H1 (cell line): ENCODE measurements around the gene ALOX5AP. TPM values are rescaled to one million over a fixed set of nuclear protein-coding genes. Genes with fewer than 3 reads are reported as not detected.

ENCODE experiments used
- CTCF ChIA-PET: fragments of 300-600 bp; sonication (Branson Sonifier 250); formaldehyde crosslinking; loops from one replicate; lab custom pipeline; 2021; ENCODE audit not compliant: partially characterized antibody; lab: Charles Lee
- POLR2A ChIA-PET: fragments of 300-600 bp; sonication (Branson Sonifier 250); formaldehyde crosslinking; loops from one replicate; lab custom pipeline; 2021; ENCODE audit warnings: inconsistent platforms; ENCODE audit not compliant: partially characterized antibody; lab: Charles Lee
- DNase-seq, 2 experiments: peaks; one replicate each; pipeline versions ENCODE4 v3.0.0 to v3.0.0-alpha.2; 2010 to 2022; ENCODE audit warnings: low spot score in 2 of 2, low read depth in 1 of 2, mixed read lengths in 1 of 2
- FAIRE-seq: peaks from 2 replicates; lab custom pipeline; 2011; peaks lifted over from hg19 to GRCh38; lab: Jason Lieb, UNC
- H2AFZ ChIP-seq: 2 replicates; pipeline ENCODE4 v1.8.1; 2012; ENCODE audit warnings: low read length, inconsistent platforms
- H2AK5ac ChIP-seq: 2 replicates; pipeline ENCODE4 v1.6.1; 2013; ENCODE audit warnings: low read depth, low read length
- H2BK120ac ChIP-seq: replicated peaks from 2 replicates; pipeline ENCODE3; 2013; ENCODE audit warnings: low read depth, low read length, inconsistent platforms
- H2BK12ac ChIP-seq: 2 replicates; pipeline ENCODE4 v1.6.1; 2013; ENCODE audit warnings: low read depth, low read length
- H2BK15ac ChIP-seq: 2 replicates; pipeline ENCODE4 v1.6.1; 2013; ENCODE audit warnings: low read length
- H2BK20ac ChIP-seq: 2 replicates; pipeline ENCODE4 v1.6.1; 2013; ENCODE audit warnings: low read length
- H2BK5ac ChIP-seq: 2 replicates; pipeline ENCODE4 v1.6.1; 2013; ENCODE audit warnings: low read depth, low read length
- H3K14ac ChIP-seq: 2 replicates; pipeline ENCODE4 v1.6.1; 2013; ENCODE audit warnings: inconsistent platforms; ENCODE audit not compliant: insufficient read length
- H3K18ac ChIP-seq: 2 replicates; pipeline ENCODE4 v1.6.1; 2013; ENCODE audit warnings: low read length; ENCODE audit errors: extremely low read depth
- H3K23ac ChIP-seq: 2 replicates; pipeline ENCODE4 v1.6.1; 2013; ENCODE audit warnings: inconsistent platforms; ENCODE audit not compliant: insufficient read length
- H3K23me2 ChIP-seq: 2 replicates; pipeline ENCODE4 v1.6.1; 2013; ENCODE audit warnings: low read depth, low read length
- H3K27ac ChIP-seq: 2 replicates; pipeline ENCODE4 v1.6.1; 2011; ENCODE audit warnings: low read depth, low read length, inconsistent platforms
- H3K27me3 ChIP-seq, 4 experiments: replicated peaks in 1 of 4; 1 replicate in 1 of 4; 2 replicates in 3 of 4; pipeline versions ENCODE4 v1.6.1 to v1.8.1; 2011 to 2013; ENCODE audit warnings: low read length in 3 of 4, mild to moderate bottlenecking in 3 of 4, inconsistent platforms in 2 of 4, mixed read lengths in 2 of 4, moderate library complexity in 1 of 4; ENCODE audit not compliant: control insufficient read depth in 3 of 4, insufficient read depth in 3 of 4; ENCODE audit errors: extremely low read depth in 1 of 4
- H3K36me3 ChIP-seq, 4 experiments: 2 replicates each; pipeline versions ENCODE4 v1.6.1 to v1.8.1; 2011 to 2013; ENCODE audit warnings: mild to moderate bottlenecking in 4 of 4, low read length in 3 of 4, moderate library complexity in 2 of 4, control low read depth in 1 of 4, inconsistent platforms in 1 of 4; ENCODE audit not compliant: insufficient read depth in 4 of 4, control insufficient read depth in 2 of 4
- H3K4ac ChIP-seq: replicated peaks from 2 replicates; pipeline ENCODE3; 2013; ENCODE audit warnings: low read length, low read depth, mixed read lengths, inconsistent platforms; ENCODE audit not compliant: insufficient read length
- H3K4me1 ChIP-seq, 4 experiments: replicated peaks in 1 of 4; 1 replicate in 1 of 4; 2 replicates in 3 of 4; pipeline versions ENCODE4 v1.6.1 to v1.8.1; 2011 to 2013; ENCODE audit warnings: low read length in 3 of 4, inconsistent platforms in 2 of 4, mixed read lengths in 1 of 4; ENCODE audit not compliant: insufficient read depth in 4 of 4, control insufficient read depth in 3 of 4
- H3K4me2 ChIP-seq, 2 experiments: 2 replicates each; pipeline versions ENCODE4 v1.6.1 to v1.8.1; 2011 to 2013; ENCODE audit warnings: low read depth in 2 of 2, low read length in 2 of 2, control low read depth in 1 of 2, inconsistent platforms in 1 of 2, mild to moderate bottlenecking in 1 of 2; ENCODE audit not compliant: insufficient read depth in 1 of 2
- H3K4me3 ChIP-seq, 4 experiments: fragments of 200-600, 300-600 bp in 1 of 4; sonication (generic), shearing (Covaris generic), sonication (Bioruptor Twin) in 1 of 4; 2 replicates each; pipeline versions ENCODE4 v1.5.1 to v1.8.1; 2011 to 2016; ENCODE audit warnings: low read length in 4 of 4, low read depth in 3 of 4, control low read depth in 2 of 4, inconsistent platforms in 2 of 4, mild to moderate bottlenecking in 2 of 4, mixed read lengths in 1 of 4, moderate library complexity in 1 of 4; ENCODE audit not compliant: insufficient read depth in 2 of 4; ENCODE audit errors: extremely low read depth in 1 of 4
- H3K56ac ChIP-seq: replicated peaks from 2 replicates; pipeline ENCODE3; 2013; ENCODE audit warnings: low read depth, mild to moderate bottlenecking, mixed read lengths, low read length, inconsistent platforms; ENCODE audit not compliant: insufficient read length
- H3K79me1 ChIP-seq: 2 replicates; pipeline ENCODE4 v1.6.1; 2013; ENCODE audit warnings: low read depth, low read length, control low read depth
- H3K79me2 ChIP-seq, 2 experiments: 2 replicates each; pipeline versions ENCODE4 v1.6.1 to v1.8.1; 2012 to 2013; ENCODE audit warnings: low read length in 2 of 2, mild to moderate bottlenecking in 2 of 2, inconsistent platforms in 1 of 2; ENCODE audit not compliant: insufficient read depth in 2 of 2, control insufficient read depth in 1 of 2
- H3K9ac ChIP-seq, 4 experiments: replicated peaks in 1 of 4; 1 replicate in 1 of 4; 2 replicates in 3 of 4; pipeline versions ENCODE4 v1.6.1 to v1.8.1; 2011 to 2013; ENCODE audit warnings: low read depth in 3 of 4, low read length in 3 of 4, control low read depth in 2 of 4, mild to moderate bottlenecking in 2 of 4, moderate library complexity in 2 of 4, inconsistent platforms in 1 of 4; ENCODE audit errors: extremely low read depth in 1 of 4
- H3K9me3 ChIP-seq, 2 experiments: 2 replicates each; pipeline versions ENCODE4 v1.6.1 to v1.8.1; 2012 to 2013; ENCODE audit warnings: mild to moderate bottlenecking in 2 of 2, moderate library complexity in 2 of 2, control low read depth in 1 of 2, inconsistent platforms in 1 of 2, low read depth in 1 of 2, low read length in 1 of 2, mixed read lengths in 1 of 2; ENCODE audit not compliant: insufficient read depth in 2 of 2
- H4K20me1 ChIP-seq, 2 experiments: replicated peaks in 1 of 2; 2 replicates each; pipeline versions ENCODE3 to v1.8.1; 2011 to 2013; ENCODE audit warnings: inconsistent platforms in 2 of 2, low read length in 2 of 2, mild to moderate bottlenecking in 1 of 2; ENCODE audit not compliant: insufficient read depth in 2 of 2, control insufficient read depth in 1 of 2
- H4K5ac ChIP-seq: 2 replicates; pipeline ENCODE4 v1.6.1; 2013; ENCODE audit warnings: low read length, low read depth, mixed read lengths, inconsistent platforms; ENCODE audit not compliant: insufficient read length
- H4K8ac ChIP-seq: 2 replicates; pipeline ENCODE4 v1.8.0; 2013; ENCODE audit warnings: mild to moderate bottlenecking, moderate library complexity, low read length, inconsistent platforms; ENCODE audit not compliant: insufficient read depth; ENCODE audit errors: extremely low read depth
- H4K91ac ChIP-seq: replicated peaks from 2 replicates; pipeline ENCODE3; 2013; ENCODE audit warnings: low read length, mixed read lengths, inconsistent platforms; ENCODE audit not compliant: insufficient read length
- CTCF ChIP-seq, 3 experiments: IDR thresholded peaks; 1 replicate in 2 of 3; 2 replicates in 1 of 3; pipeline versions ENCODE4 v1.5.1 to v1.6.1; 2011; ENCODE audit warnings: low read length in 3 of 3, mild to moderate bottlenecking in 3 of 3, inconsistent platforms in 2 of 3, low read depth in 1 of 3, moderate library complexity in 1 of 3; ENCODE audit not compliant: insufficient read depth in 1 of 3; ENCODE audit errors: control extremely low read depth in 1 of 3
- RXRA ChIP-seq: IDR thresholded peaks from 2 replicates; pipeline ENCODE4 v1.6.1; 2011; ENCODE audit warnings: low read depth, mild to moderate bottlenecking, low read length, moderate library complexity; ENCODE audit not compliant: insufficient read depth
- WGBS, 2 experiments: shearing (Covaris generic) in 1 of 2; methylation state at CpG; one replicate each; pipeline versions ENCODE4 v1.1.6 to v1.1.7; 2013 to 2015; ENCODE audit warnings: low lambda C conversion rate in 2 of 2, mixed read lengths in 2 of 2, inconsistent platforms in 1 of 2, low coverage in 1 of 2, missing lambda C conversion rate in 1 of 2; ENCODE audit not compliant: insufficient replicate concordance in 2 of 2, insufficient coverage in 1 of 2, insufficient read length in 1 of 2; ENCODE audit errors: extremely low coverage in 1 of 2, missing lambda C conversion rate in 1 of 2; 5-methylcytosine and 5-hydroxymethylcytosine counted together
- polyA plus RNA-seq, 7 experiments: library from polyadenylated mRNA; depleted of rRNA in 3 of 7; stranded (reverse) in 5 of 7; unstranded in 2 of 7; fragments of >200 nt in 5 of 7; fragments of 200-250 nt in 2 of 7; gene quantifications; 1 replicate in 5 of 7; 2 replicates in 1 of 7; 4 replicates in 1 of 7; pipeline versions ENCODE4 v1.2.1 to v1.2.3, GENCODE V29; 2011 to 2013; ENCODE audit warnings: missing spikeins in 2 of 7, mixed read lengths in 2 of 7
- total RNA-seq: library from RNA; stranded (reverse); fragmentation: NEBNext Ultra II Directional; extraction: Animal tissue kit (Norgen Biotek cat#: 25700); gene quantifications from 2 replicates; pipeline ENCODE4 v1.2.1, GENCODE V29; 2021

The ALOX5AP gene
- total and polyA plus RNA-seq, 2 of the 8 experiments (the other 6 are each of a cell fraction or from before 2014, with no cell fraction given) = not detected

DNA sequence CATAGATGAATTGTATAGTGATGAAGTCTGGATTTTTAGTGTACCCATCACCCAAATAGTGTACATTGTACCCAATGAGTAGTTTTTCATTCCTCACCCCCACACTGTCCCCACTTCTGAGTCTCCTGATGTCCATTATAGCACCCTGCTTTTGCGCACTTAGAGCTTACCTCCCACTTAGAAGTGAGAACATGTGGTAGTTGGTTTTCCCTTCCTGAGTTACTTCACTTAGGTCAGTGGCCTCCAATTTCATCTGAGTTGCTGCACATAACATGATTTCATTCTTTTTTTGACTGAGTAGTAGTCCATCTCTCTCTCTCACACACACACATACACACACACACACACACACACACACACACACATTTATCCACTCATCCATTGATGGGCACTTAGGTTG lies 43.2 kb upstream of the ALOX5AP start:
- no peaks in the 10 kb centered on the region for H3K9me3 ChIP-seq
- H3K4me2 ChIP-seq = no peak overlapping the region
- no peaks in the 10 kb centered on the region for H3K27me3 ChIP-seq
- H3K27ac ChIP-seq = no peak overlapping the region
- TF ChIP-seq CTCF (IDR thresholded peaks at IDR 0.05; ENCODE audit: control extremely low read depth in 1 of 3, insufficient read depth in 1 of 3, low read depth in 1 of 3, low read length in 3 of 3) (no peak), RXRA (no peak)
- H4K20me1 ChIP-seq = no peaks in the 10 kb centered on the region
- H3K4me1 ChIP-seq = peaks cover 0 to 5% (median 0%) of the 10 kb centered on the region in 4 experiments; a peak in 3 of 7 replicates
- H3K4me3 ChIP-seq = no peak overlapping the region
- 100% methylated on average over 1 of the region's 1 CpG; no CpG with 5 or more reads in 1 of the 2 experiments for WGBS, 2 experiments
- no peak overlapping the region for H3K4ac ChIP-seq
- no peaks in the 10 kb centered on the region for H3K36me3 ChIP-seq
- H4K91ac ChIP-seq = no peak overlapping the region
- H2BK120ac ChIP-seq = no peak overlapping the region
- H2BK20ac ChIP-seq = no peak overlapping the region
- H3K14ac ChIP-seq = no peak overlapping the region
- no peak overlapping the region for H2BK12ac ChIP-seq
- H3K23ac ChIP-seq = no peak overlapping the region
- no peak overlapping the region for H4K8ac ChIP-seq
- ChIA-PET POLR2A (no interaction called here), CTCF (interaction anchor here (1.0 kb wide), 1 partner anchor 11 kb away, joined by 4 read pairs; no protein-coding TSS in a partner anchor)
- H2AFZ ChIP-seq = no peak overlapping the region
- no peak overlapping the region for H4K5ac ChIP-seq
- H2BK15ac ChIP-seq = no peak overlapping the region
- no peak for DNase-seq
- H3K18ac ChIP-seq = no peak overlapping the region
- H3K9ac ChIP-seq = no peak overlapping the region
- H3K79me2 ChIP-seq = no peaks in the 10 kb centered on the region
- H3K23me2 ChIP-seq = no peaks in the 10 kb centered on the region
- FAIRE-seq = no peak
- H2BK5ac ChIP-seq = no peak overlapping the region
- H3K56ac ChIP-seq = no peak overlapping the region
- H3K79me1 ChIP-seq = no peaks in the 10 kb centered on the region
- no peak overlapping the region for H2AK5ac ChIP-seq
